ENCODE results near the gene RECQL5.
"Not testable (repeated sequence)": the region's sequence is repeated elsewhere in the genome, so short reads cannot be mapped to it uniquely, and the experiment has no call there.

The RECQL5 gene

DNA sequence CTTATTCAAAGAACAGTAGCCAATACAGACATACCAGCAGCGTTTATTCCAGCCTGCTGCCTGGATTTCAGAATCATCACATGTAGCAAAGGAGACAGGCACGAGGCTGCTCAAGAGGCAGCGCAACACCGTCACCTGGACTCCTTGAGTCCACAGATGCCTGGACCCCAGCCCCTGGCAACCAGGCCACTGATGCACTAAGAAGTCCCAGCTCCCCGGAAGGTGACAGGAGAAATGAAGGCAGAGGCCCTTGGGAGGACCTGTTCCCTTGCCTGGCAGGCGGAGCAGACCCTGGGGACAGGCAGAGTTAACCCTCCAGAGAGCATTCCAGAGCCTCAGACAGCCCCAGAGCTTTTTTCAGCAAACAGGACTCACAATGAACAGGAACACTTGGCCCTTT lies 17.3 kb downstream of the RECQL5 start:
- no peak for DNase-seq (ENCODE audit: low read depth in 3 of 3, low spot score in 1 of 3)

DNA sequence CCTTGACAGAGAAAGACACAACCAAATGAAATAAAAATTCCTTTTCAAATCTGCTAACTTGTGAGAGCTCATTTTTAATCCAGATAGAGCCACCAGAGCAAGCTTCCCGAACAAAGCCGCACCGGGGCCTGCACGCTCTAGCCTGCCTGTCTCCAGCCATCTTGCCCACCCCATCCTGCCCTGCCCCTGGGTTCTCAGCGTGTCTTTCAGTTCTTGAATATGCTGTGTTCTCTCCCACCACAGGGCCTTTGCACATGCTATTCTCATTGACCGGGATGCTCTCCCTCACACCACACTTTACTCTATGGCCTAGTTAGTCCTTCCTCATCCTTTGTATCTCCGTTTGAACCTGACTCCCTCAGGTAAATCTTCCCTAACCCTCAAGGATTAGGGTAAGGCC lies 19.0 kb downstream of the RECQL5 start:
- DNase-seq (ENCODE audit: low read depth in 3 of 3, low spot score in 1 of 3), result no peak

DNA sequence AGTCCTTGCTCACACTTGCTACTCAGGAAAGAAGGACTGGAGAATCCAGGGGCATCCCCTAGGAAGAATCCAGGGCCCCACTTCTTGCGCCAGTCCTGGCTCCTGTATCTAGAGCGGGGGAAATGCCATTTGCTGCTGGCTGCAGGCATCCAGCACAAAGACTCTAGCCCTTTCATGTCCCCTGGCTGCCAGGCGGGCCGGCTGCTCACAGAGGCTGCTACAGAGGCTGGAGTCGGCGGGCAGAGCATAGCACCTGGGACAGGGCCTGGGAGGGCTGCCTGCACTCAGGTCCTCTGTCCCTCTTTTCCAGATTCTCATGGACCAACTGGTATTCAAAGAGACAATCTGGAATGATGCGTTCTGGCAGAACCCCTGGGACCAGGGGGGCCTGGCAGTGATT lies 19.9 kb downstream of the RECQL5 start:
- no peak for DNase-seq (ENCODE audit: low read depth in 3 of 3, low spot score in 1 of 3)

DNA sequence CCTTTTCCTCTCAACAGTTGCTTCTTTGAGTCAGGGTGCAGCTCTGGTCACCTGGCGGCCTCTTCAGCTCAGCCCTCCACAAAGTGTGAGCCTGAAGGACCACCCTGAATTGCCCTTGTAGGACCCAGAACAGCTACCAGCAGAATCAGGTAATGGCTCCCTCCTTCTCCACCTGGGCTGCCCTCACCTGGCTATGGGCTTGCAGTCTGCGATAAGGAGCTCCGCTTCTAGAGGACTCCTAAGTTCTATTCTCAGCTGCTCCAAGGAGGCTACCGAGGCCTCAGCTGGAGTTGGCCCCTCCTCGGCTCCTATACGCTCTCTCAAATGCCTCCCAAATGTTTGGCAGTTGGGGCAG lies 20.3 kb downstream of the RECQL5 start:
- no peak for DNase-seq (ENCODE audit: low read depth in 3 of 3, low spot score in 1 of 3)

DNA sequence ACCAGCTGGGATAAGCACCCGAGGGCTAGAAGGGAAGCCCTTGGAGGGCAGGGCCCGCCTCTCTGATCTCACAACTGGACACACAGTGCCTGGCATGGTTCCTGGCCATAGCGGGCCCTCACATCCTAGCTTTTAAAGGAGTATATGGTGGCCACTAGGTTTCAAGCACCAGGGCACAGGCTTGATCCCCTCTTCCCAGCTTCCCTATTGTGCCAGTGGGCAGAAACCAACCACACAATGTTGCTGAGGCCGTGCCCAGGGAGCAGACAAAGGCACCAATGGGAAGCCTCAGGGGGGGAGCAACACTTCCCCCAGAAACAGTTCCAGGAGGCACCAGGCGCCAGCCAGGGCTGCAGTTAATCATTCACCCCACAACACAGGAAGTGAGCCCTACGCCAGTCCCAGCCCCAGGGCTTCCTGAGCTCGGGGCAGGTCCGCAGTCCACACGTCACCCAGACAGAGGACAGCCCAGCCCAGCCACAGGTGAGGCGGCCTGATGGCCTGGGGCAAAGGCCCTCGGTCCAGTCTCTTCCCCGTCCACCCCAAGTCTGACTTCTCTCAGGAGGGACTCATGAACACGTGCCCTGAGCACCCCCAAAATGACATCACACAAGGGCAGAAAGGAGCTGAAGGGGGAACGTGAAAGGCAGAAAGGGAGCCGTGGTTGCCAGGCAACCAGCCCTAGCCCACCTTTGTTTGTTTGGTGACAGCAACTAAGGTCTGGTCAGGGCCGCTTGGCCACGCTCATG lies 20.9 kb downstream of the RECQL5 start:
- no peak for DNase-seq (ENCODE audit: low read depth in 3 of 3, low spot score in 1 of 3)

DNA sequence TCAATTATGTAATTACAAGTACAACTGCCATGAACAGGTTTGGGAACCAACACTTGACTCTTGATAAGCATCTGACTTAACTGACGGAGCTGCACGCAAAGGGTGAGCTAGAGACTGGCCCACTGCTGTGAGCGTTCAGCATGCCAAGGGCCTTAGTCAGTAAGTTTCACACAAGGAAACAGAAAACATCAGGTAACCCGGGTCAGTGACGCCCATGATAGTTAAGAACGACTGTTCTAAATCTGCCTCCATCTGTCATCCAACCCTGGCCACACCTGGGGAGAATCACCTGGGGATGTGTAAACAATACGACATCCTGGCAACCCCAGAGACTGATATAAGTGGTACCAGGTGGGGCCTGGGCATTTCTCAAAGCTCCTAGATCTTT lies 21.5 kb downstream of the RECQL5 start:
- DNase-seq (ENCODE audit: low read depth in 3 of 3, low spot score in 1 of 3), result no peak

DNA sequence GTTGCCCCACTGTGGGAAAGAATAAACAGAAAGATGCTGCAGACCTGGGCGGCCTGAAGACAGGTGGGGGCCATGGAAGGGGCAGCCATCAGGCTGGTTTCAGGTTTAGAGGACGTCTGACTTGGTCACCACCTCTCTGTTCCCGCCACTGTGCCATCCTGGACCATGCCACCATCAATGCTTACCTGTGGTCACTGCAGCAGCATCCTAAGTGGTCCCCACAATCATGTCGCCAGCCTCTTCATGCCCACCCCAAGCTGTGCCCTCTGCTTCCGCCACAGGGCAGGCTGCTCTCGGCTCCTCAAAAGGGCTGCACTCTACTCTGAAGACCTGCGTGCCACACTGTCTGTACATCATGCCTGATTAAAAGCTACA lies 23.3 kb downstream of the RECQL5 start:
- DNase-seq (ENCODE audit: low read depth in 3 of 3, low spot score in 1 of 3), result no peak

DNA sequence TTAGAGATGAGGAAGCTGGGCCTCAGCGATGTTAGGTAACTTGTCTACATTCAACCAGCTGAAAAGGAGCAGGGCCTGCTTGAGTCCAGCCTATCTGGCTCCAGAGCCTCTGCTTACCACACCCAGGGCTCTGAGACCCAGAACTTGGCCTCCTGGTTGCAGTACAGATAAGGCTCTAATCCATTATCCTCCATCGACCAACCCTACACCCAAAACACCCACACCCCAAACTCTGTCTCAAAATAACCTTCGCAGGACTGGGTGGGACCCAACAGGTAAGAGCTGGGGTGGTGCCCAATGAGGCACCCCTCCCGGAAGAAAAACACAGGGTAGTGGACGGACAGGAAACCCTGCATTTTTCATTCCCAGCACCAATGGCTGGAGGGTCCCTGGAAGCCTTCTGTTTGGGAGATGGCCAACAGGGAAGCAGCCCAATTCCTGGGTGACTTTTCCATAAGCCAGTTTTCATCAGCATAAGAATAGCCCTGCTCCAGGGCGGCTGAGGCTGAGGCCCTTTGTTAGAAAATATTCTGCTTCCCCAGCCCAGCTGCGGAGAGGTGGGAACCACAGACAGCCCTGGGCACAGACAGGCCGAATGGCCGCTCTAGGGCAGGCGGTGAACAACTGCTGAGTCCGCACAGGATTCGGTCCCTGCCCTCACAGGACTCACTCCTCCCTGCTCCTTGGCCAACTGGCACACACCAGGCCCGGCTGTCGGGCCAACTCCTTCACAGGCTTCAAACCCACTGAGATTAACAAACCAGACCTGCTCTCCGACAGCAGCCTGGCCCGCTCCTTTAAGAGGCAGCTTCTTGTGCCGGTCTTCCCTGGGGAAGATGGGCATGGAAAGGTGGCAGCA lies 23.9 kb downstream of the RECQL5 start:
- DNase-seq (ENCODE audit: low read depth in 3 of 3, low spot score in 1 of 3), result no peak

DNA sequence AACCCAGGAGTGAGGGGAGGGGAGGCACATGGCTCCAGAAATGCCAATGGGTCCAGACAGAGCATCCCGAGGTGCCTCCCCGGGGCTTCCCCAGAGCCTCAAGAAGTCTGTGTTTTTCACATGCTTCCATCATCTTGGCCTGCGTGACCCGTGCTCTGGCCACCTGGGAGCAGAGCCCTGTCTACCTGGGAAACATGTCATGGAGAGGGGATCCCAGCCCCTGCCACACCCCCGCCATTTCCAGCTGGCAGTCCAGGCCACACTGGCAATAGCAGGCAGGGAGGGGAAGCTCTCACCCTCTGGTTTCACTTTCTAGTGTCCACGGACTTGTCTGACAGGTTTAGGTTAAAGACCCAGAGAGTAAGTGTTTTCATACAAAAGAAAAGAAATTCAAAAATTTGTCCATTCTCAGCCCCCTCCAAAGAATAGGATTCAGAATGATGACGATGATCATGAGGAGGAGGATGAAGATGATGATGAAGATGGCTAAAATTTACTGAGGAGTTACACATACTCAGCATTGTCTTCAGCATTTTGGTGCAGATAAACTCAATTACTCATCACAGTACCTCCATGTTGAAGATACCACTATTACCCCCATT lies 24.7 kb downstream of the RECQL5 start:
- no peak for DNase-seq (ENCODE audit: low read depth in 3 of 3, low spot score in 1 of 3)

DNA sequence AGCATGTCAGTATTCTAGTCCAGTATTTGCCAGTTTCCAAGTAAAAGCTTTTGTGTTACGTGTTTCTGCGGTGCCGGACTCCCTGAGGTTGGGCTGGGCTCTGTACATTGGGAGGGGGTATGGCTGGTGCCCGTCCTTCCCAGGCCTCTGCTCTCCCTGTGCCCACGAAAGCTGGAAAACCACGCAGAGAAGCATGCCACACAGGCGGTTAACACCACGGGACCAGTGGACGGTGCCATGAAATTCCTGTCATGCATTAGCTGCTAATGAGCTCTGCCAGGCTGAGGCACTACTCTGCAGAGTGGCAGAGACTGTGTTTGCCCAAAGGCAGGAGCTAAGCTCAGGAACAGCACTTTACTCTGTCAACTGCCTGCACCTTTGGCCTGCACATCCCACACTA lies 25.6 kb downstream of the RECQL5 start:
- DNase-seq (ENCODE audit: low read depth in 3 of 3, low spot score in 1 of 3), result no peak

DNA sequence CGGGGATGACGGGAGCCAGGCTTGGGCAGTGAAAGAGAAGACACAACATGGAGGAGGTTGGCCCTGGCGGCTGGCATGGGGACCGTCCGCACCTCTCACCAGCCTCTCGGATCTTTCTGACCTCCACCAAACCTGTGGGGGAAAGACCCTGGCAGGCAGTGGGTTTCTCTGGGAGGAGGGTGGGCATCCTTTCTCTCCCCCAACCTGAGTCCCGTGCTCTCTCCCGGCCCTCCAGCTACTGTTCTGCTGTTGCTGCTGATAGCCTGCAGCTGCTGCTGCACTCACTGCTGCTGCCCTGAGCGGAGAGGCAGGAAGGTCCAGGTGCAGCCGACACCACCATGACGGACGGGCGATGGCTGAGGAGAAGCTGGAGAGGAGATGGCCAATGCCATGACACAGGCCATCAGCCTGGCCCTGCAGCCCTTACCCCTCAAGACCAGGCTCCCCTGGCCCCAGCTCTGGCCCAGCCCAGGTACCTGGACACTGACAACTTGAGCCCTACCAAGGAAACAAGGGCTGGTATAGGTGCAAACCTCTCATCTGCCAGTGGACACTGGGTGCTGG lies 26.3 kb downstream of the RECQL5 start:
- no peak for DNase-seq (ENCODE audit: low read depth in 3 of 3, low spot score in 1 of 3)

DNA sequence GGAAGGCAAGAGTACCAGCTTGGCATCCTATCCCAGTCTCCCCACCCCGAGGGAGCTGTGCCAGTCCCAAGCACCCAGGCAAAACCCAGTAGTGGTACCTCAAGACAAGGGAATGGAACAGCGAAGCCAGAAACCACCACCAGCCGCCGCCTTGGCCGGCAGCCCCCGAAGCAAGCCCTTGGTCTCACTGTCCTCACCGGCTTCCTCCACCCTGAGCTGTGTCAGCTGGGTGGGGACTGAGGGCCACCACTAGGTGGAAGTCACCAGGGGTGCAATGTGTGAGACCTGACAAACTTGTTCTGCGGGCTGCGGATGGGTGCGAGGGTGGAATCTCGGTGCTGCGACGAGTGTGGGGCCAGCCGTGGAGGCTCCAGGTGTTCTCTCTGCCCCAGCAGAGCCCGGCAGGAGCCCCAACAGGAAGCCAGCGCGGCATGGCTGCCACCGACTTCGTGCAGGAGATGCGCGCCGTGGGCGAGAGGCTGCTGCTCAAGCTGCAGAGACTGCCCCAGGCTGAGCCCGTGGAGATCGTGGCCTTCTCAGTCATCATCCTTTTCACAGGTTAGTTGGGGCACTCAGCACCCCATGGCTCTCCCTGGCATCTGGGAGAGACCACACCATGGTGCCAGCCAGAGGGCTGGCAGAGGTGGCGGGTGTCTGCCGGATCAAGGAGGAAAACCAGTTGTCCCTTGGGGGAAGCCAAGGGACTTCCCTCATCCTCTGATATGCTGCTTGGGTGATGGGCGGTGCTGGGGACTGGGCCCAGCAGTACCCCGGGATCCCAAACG lies 27.0 kb downstream of the RECQL5 start:
- no peak for DNase-seq (ENCODE audit: low read depth in 3 of 3, low spot score in 1 of 3)

DNA sequence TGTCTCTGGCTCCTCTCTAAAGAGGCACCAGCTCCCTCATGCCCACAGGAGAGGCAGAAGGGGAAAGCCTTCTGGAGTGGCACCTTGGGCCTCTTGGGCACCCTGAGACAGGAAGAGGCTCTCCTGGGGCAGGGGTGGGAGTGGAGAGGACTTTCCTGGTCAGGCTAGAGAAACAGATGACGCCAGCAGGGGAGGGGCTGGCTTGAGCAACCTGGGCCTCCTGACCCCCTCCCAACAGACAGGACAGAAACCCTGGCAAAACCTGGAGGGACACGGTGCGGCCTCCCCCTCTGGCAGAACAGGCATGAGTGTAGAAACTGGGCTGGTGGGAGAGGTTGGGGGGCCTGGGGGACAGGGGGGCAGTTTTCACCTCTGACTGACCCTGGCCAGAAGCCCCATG lies 27.6 kb downstream of the RECQL5 start:
- DNase-seq (ENCODE audit: low read depth in 3 of 3, low spot score in 1 of 3), result no peak

DNA sequence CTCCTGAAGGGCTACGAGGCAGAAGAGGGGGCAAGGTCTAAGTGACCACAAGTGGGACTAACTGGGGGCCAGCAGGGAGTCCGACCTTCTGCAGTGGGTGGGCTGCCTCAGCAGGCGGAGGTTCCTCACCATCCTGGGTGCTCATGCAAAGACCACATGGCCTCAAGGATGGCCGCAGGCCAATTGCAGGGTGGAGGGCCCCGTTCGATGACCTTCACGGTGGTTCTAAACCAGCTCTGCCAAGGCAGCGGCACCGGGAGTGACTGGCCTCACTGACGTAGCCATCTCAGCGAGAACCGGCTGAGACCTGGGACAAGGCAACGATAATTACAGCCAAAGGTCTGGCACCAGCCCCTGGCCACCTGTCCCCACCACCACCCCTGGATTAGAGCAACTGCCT lies 28.1 kb downstream of the RECQL5 start:
- DNase-seq (ENCODE audit: low read depth in 3 of 3, low spot score in 1 of 3), result no peak

DNA sequence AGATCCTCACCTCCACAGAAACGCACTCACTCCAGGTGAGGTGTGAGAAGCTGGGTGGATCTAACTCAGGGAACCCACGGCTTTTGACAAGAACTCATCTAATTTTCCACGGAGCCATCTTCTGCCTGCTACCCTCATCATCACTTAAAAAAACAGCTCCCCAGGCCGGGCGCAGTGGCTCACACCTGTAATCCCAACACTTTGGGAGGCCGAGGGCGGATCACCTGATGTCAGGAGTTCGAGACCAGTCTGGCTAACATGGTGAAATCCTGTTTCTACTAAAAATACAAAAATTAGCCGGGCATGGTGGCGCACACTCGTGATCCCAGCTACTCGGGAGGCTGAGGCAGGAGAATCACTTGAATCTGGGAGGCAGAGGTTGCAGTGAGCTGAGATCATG lies 28.9 kb downstream of the RECQL5 start:
- DNase-seq (ENCODE audit: low read depth in 3 of 3, low spot score in 1 of 3), result not testable (repeated sequence)

DNA sequence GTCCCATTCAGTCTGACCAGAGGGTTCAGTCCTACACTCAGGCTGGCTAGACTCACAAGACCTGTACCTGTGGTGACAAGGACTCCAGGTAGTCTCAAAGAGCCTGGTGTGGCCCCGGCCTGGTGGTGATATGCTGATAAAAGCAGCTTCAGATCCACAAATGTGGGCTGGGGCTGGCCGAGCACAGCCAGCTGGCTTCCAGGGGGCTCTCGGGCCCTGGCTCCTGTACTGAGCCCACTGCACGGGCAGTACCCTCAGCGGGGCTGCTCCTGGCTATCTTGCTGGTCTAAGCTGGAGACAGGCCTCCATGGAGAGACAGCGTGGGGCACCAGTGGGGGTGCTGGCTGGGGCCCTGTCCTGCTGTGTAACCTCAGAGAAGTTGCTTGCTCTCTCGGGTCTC lies 29.4 kb downstream of the RECQL5 start:
- DNase-seq (ENCODE audit: low read depth in 3 of 3, low spot score in 1 of 3), result no peak

DNA sequence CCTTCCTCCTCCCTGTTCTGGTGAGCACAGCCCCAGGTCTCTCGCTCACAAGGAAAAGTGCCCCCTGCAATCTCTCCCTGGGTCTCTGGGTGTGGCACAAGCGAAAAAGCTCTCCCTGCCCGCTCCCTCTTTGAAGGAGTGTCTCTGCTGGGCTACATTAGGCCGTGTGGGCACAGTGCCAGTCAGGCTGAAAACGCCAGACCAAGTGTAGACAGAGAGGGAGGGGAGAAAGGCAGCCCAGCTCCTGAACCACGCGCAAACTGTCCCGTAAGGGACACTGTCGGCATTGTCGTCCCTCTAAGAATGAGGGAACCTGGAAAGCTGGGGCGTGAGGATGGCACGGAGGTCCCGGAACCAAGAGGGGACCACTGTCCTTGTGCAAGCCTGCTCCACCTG lies 29.8 kb downstream of the RECQL5 start:
- DNase-seq (ENCODE audit: low read depth in 3 of 3, low spot score in 1 of 3), result no peak

DNA sequence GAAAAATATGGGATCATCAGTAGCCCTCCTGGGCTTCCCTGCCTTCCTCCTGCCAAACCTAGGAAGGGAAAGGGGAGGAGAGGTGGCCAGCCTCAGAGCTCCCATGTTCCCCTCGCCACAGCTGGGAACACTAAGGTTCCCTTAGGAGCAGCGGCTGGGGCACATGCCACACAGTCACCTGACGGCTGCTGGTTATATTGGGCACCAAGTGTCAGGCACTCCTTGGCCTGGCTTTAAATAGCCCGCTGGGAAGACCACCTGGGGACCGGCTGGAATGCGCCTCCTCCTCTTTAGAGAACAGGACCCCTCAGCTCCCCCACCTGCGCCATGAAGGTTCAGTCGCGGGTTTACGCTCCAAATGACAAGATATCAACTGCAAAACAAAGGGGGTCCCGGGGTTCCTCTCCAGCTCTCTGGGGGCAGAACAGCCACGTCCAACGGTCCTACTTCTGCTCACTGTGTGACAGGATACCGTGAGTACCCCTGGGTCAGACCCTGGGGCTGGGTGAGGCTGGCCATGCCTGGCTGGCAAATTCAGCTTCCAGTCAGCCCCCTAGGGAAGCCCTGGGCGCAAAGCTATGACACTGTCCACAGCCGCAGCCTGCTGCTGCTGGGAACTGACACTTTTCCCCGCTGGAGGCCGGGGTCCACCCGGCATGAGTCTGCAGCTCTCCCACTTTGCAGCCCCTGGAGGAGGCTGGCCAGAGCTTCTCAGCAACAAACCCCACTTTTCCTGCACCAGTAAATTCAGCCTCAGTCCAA lies 30.4 kb downstream of the RECQL5 start:
- DNase-seq (ENCODE audit: low read depth in 3 of 3, low spot score in 1 of 3), result no peak

DNA sequence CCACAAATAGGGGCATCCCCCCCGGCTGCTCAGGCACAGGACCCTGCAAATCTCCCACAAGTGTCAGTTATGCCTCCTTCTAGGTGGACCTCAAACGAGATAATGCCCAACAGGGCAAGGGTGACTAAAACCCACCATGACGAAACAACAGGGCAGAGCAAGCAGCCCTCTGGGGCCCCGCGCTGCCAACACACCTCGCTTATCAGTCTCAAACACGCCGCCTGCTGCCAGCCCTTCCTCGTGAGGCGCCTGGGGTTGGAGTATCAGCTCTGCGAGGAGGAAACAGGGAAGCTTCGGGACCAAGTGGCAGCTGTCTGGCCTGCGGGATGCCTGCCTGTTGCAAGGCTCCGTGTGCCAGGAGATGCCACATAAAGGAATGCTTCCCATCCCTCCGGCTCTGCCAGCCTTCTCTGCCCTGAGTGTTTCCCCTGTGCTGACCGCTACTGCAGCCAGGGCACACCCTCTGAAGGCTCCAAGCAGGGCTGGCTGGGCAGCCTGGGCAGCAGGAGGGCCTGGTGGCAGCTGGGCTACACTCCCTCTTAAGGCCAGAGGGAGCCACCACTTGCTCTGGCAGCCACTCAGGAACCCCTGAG lies 31.2 kb downstream of the RECQL5 start:
- no peak for DNase-seq (ENCODE audit: low read depth in 3 of 3, low spot score in 1 of 3)

All from stimulated activated CD4-positive, alpha-beta T cell treated with anti-CD3 and anti-CD28 coated beads, TNF-alpha, amount 100 ng/mL, for 1 hour (primary cell).